Stromal cell of bone marrow (primary cell): ENCODE data around the gene DAAM1.

Experiments
- DNase-seq: peaks from one replicate; pipeline ENCODE4 v3.0.0-alpha.2; 2012; ENCODE audit warnings: low read depth

Gene DAAM1

DNA sequence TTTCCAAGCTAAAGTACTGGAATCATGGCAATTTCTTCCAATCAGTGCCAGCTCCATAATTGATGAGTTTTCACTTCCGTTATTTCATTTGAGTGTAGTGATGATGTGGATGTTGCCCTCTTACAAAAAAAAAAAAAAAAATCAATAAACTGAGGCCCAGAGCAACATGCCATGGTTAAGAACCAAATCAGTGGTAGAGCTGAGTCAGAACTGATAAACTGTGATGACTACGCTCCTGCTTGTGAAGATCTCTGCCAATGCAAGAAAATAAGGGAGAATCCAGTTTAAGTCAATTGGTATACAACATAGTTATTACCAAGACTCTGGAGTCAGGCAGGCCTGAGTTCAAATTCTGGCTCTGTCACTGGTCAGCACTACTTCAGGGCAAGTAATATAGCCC, 174.0 kb downstream of the DAAM1 start:
- no peak for DNase-seq

DNA sequence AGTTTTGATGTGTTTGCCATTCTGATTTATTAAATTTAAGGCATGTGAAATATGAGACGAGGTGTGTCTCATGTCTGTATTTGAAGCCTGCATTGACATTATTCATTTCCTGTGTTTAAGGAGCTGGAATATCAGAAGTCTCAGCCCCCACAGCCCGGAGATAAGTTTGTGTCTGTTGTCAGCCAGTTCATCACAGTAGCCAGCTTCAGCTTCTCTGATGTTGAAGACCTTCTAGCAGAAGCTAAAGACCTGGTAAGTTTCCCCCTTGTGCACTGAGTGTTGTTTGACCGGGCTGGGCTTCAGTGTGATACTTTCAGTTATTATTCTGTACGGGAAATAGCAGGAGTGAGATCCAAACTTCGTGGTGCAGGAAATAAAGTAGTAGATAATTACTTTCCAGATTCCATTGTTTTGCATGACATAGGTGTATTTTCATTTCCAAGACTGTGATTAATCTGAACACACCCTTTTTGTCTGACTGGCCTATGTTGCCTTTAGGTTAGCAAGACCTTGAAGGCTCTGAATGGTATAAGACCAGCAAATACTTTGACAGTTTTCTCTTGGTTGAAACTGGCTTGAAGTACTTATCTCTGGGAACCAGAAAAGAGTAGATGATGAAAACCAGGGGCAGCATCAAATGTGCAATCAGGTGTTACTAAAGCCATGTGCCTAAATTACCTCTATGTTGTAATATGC, 175.2 kb downstream of the DAAM1 start:
- no peak for DNase-seq

DNA sequence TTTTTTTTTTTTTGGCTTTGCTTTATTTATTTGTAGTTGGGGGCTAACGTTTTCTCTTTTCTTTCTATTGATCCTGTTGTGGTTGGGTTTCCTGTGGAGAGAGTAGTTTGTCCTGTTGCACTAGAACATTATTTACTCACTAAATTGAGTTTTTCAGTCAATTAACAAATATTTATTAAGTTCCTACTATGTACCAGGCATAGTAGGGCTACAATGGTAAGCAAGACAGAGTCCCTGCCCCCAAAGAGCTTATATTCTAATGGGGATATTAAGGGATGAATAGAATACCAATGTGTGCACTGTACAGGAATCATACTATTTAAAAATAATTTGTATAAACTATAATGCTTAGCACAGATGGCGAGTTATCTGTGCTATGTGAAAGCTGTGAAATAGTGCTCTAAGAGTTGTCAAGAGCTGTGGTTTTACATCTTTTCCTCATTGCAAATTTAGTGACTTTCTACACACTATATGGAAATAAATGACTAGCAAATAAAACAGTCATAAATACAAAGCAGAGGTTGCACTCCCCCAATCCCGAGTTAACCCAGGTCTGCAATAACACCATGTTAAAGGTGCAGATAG, 181.8 kb downstream of the DAAM1 start:
- DNase-seq = no peak

DNA sequence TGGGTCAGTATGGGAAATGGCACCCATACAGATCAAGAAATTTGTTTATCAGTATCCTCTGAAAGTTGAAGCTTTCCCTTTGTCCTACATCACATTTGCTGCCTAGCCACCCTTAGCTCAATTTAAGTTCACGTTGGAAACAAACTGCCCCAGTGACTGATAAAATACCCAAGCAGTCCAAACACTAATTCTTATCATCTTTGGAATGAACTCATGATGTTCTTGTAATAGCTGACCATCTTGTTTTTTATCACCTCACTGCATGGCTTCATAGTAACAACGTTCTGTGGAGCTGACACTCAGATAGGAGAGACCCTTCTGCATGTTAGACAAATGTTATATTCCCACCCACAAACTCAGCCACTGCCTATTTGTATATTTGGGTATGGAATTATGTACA, 183.3 kb downstream of the DAAM1 start:
- no peak for DNase-seq

DNA sequence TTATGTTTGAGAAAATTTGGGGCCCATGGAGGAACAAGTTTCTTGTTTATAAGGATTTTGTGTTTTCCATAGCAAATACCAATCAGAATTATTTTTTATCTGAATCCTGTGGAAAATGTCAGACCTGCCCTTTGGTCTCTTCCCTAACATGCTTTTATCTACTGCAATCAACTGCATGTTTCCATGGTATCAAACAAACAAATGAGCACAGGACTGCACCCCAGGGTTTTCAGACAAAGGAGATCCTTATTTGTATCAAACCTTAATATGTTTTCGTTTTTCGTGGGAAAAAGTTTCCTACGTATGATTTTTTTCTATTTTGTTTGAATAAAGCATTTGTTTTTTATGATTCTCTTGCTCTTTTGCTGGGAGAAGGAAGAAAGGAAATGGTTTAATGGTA, 185.6 kb downstream of the DAAM1 start:
- DNase-seq = no peak

- no peak for DNase-seq
Measured at GRCh38 chr14:59376686-59377085, 188.2 kb downstream of the DAAM1 start.

GRCh38 chr14:59377491-59377890, 189.0 kb downstream of the DAAM1 start:
- no peak for DNase-seq

GRCh38 chr14:59377991-59378601, 189.6 kb downstream of the DAAM1 start:
- no peak for DNase-seq

DNA sequence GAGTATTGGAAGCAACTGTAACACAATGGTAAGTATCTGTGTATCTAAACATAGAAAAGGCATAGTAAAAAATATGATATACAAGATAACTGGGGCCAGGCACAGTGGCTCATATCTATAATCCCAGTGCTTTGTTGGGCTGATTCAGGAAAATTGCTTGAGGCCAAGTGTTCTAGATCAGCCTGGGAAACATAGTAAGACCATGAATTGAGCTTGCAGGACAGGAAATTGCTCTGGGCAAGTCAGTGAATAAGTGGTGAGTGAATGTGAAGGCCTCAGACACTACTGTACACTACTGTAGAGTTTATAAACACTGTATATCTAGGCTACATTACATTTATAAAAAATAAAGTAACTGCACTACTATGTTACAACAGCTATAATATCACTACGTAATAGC, 201.5 kb downstream of the DAAM1 start:
- no peak for DNase-seq

DNA sequence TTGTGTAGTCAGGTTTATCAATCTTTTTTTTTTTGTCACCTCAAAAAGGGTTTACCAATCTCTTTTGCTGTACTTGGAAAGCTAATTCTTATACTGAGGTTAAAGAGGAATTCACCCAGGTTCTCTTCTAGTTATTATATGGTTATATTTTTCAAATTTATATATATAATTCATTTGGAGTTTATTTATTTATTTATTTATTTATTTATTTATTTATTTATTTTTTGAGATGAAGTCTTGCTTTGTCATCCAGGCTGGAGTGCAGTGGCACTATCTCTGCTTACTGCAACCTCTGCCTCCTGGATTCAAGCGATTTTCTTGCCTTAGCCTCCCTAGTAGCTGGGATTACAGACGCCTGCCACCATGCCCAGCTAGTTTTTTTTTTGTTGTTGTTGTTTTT, 202.9 kb downstream of the DAAM1 start:
- DNase-seq = no peak

DNA sequence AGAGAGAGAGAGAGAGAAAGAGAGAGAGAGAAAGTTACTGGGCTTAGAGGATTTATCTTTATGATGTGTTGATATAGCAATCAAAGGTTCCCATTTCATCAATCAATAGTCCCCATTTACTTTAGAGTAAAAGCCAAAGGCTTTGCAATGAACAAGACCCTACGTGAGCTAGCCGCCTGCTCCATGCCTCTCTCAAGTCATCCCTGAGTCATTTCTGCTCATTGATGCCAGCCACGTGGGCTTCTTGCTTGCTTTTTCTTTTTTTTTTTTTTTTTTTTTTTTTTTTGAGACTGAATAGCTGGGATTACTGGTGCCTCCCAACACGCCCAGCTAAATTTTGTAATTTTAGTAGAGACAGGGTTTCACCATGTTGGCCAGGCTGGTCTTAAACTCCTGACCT, 205.8 kb downstream of the DAAM1 start:
- DNase-seq = no peak

- DNase-seq = no peak
Measured at GRCh38 chr14:59395672-59396071, 207.2 kb downstream of the DAAM1 start.

DNA sequence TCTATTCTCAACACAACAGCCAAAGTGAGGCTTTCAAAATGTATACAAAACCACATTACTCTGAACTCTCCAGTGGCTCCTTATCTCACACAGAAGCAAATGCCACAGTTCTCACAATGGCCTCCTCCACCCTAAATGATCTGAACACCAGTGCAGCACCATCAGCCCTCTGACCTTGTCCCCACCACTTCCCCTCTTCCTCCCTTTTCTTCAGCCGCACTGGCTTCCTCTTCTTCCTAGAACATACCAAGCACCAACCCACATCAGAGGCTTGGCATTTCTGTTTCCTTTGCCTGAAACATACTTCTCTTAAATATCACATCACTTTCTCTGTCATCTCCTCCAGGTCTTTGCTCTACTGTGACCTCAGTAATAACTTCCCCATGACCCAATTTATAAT, 210.4 kb downstream of the DAAM1 start:
- no peak for DNase-seq

DNA sequence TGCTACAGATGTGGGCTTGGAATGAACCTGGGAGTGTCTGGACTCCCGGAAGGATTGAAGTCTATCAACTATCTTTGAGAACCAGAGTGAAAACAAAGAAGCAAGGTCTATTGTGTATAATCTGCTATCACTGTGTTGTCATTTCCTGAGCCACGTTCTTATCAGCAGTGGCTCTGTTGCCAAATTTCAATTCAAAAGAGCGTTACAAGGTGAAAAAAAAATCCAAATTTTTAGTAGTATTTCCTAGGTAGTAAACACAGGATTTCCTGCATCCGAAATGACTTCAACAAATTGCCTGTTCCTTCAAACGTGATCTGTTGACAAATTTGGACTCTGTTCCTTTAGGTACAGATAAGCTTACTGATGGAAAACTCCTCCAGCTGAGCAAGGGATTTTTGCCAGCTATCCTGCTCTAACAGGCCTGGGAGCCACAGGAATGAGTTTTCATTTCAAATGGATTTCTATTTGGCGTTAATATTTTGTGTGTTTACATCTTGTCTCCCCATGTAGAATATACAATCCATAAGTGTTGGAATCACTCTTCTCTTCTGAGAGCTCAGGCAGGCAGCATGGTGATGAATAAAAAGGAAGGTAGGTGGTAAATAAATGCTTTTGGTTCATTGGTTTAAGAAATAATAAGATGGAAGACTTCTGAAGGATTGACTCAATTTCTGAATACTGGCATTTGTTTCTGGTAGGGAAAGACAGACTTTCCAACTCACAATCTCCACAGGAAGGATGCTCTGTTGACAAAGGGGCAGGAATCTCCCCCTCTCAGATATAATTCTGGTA, 218.2 kb downstream of the DAAM1 start:
- DNase-seq = no peak

DNA sequence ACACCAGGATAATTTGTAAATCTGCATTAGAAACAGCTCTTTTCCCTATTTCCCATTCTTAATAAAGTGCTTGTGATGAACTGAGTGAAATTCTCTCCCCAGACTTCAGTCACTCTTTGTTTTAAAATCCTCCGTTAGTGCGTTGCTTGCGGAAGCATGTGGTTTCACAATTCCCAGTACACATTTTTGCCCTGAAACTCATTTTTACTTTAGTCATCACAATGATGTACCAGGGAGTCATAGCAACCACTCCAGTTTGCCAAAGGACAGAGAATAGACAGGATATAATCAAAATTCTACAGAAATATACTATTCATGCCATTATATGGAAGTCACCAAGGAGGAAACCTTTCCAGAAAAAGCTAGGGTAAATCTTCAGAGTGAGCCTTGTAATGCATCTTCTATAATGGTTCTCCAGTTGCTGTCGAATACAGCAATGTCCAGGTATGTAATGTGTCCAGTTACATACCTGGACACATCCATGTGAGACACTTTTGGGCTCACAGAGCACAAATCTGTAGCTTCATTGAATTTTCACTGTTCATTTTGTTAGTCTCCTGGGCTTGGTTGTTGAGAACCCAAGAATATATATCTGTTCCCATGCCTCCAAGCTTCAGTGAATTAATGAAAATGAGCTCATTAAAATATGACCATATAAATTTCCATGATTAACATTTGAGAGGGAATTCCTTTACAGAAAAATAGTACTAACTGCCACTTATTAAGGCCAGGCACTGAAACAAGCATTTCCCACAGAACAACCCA, 219.0 kb downstream of the DAAM1 start:
- DNase-seq = peak; percentile 94

GRCh38 chr14:59415836-59416602, 227.6 kb downstream of the DAAM1 start:
- DNase-seq = no peak

- no peak for DNase-seq
Measured at GRCh38 chr14:59417311-59417710, 228.8 kb downstream of the DAAM1 start.

DNA sequence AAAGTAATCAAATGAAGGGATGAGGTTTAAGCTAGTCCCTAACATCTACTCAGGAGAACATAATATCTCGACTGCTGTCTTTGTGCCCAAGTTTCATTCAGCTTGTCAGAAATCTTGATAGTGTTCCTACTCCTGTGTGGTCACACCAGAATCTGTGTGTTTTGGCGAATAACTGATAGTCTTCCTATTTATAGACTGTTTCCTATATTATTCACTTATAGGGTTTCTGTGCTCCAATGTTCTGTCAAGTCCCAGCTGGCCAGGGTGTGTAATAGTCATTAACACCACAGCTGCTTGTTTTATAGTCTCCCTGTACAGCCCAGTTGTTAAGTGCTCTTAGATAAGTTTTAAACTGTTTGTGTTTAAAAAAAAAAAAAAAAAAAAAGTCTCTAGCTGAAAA, 230.8 kb downstream of the DAAM1 start:
- no peak for DNase-seq
